ENCODE data around the gene BDKRB2. TPM values are rescaled to one million over a fixed set of nuclear protein-coding genes. Genes with fewer than 3 reads are reported as not detected.

Gene BDKRB2
- total RNA-seq, result not detected in 2 replicates

DNA sequence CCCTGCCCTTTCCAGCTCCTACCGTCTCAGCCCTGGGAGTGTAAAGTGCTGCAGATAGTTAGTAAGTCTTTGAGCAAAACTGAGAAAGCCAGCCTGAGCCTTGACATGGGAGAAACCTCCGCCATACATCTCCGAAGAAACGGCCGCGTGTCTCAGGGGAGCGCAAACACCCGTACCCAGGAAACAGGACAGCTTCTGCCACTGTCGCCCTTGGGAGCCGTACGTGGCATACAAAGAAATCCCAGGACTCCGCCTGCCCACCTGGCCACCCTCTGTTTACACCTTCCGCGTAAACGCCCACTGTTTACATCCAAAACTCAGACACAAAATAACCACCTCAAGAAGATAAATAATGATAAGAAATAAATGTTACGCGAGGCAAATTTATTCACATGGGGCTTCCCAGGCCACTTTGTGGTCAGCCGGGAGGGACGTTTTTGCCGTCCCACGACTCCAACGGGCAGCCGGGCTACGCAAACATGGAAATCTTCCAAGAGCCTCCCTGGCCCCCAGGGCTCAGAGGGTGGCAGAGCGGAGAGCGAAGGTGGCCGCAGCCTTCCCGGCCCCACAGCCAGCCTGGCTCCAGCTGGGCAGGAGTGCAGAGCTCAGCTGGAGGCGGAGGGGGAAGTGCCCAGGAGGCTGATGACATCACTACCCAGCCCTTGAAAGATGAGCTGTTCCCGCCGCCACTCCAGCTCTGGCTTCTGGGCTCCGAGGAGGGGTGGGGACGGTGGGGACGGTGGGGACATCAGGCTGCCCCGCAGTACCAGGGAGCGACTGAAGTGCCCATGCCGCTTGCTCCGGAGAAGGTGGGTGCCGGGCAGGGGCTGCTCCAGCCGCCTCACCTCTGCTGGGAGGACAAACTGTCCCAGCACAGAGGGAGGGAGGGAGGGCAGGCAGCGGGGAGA, at the start of gene BDKRB2:
Gene BDKRB2, plus strand, starts transcription at position 689 of the 908 bp plus-strand sequence. CDS start 32,269 bp downstream, outside the sequence.
- intact Hi-C loops (cut with micrococcal nuclease), result no loop called here

DNA sequence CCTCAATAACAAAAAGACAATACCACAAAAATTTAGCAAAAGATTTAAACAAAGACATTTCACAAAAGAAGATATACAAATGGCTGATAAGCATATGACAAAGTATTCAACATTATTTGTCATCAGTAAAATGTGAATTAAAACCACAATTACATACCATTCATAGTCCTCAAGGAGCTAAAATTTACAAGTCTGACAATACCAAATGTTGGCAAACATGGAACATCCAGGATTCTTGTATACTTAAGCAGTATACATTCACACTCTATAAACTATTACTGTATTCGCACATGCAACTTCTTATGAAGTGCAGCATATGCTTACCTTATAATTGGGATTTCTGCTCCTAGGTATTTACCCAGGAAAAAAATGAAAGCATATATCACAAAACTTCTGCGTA, 49.7 kb upstream of the BDKRB2 start:
- intact Hi-C loops (cut with micrococcal nuclease), result no loop called here

DNA sequence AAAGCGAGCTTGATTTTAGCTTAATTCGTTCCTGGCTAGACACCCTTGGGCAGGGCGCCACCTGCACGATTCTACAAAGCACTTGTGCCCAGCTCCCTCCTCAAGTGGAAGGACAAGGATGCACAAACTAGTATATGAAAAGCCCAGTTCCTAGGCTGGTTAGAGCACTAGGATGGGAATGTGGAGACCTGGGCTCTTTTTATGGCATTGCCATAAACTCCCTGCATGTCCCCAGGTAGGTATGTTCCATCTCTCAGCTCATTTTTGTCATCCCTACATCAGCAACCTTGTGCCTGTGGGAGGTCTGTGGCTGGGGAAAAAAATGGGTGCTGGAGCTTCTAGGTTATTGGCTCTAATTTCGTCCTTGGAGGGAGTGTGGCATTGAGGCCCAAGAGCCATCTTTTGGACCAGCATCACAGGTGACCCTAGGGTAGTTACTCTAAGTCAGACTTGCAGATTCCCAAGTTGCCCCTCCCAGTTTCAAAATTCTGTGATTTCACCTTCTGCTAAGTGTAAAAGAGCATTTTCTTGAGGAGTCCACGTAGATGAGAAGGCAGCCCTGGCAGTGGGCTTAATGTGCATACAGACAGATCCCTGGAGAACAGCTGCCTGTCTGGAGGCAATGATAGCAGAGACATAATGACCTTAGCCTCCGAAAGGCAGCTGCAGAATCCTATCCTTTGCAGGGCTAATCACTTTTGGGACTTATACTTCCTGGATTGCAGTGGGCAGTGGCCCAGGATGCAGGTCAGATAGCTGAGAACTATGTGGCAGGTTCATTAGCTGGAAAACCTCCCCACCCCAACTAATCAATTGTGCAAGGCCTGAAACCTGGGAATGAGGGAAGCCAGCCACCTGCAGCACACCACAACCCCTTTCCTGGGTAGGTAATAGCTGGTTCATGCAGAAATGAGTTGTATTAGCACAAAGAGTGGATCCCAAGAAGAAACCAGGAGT, 47.6 kb upstream of the BDKRB2 start:
- intact Hi-C loops (cut with micrococcal nuclease), result no loop called here

DNA sequence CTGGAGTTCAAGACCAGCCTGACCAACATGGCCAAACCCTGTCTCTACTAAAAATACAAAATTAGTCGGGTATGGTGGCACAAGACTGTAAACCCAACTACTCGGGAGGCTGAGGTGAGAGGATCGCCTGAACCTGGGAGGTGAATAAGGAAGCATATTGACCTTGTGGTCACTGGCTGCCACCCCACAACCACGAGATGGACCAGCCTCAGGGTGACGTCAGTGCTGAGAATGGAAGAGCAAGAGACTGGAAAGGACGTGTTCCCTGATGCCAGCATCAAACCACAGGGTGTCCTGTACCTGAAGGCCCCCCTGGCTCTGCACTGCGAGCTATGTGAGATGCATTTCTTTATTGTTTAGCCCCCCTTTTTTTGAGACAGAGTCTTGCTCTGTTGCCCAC, 45.9 kb upstream of the BDKRB2 start:
- intact Hi-C loops (cut with micrococcal nuclease), result no loop called here

DNA sequence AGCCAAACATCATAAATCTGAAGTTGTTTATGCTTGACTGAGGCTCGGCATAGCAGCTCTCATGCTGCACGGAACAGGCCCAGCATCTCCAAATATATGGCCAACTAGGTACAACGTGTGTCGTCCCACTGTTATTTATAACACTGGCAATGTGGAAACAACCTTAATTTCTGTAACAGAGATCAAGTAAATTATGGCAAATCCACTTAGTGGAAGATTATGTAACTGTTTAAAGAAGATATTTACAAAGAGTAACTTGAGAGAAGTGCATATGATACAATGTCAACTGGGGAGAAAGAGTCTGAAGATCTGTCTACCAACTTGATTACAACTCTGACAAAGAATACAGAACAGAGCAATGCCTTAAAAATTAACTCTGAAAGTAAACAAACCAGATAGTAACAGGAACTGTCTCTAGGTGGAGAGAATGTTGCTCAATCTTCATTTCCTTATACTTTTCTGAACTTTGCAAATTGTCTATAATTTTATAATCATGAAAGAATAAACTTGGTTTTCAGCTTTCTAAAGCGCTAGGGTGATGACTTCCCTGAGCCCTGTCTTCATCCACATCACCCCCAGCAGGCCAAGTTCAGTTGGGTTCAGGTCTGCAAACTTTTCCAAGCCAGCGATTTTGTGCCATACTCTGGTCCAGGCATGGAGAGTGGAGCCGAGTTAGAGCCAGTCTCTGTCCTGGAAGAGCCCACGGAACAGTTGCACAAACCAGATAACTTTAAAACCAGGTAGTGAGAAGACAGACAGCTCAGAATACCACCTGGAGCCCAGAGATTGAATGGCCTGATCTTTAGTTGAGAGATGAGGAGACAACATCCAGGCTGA, 44.3 kb upstream of the BDKRB2 start:
- intact Hi-C loops (cut with micrococcal nuclease), result no loop called here

DNA sequence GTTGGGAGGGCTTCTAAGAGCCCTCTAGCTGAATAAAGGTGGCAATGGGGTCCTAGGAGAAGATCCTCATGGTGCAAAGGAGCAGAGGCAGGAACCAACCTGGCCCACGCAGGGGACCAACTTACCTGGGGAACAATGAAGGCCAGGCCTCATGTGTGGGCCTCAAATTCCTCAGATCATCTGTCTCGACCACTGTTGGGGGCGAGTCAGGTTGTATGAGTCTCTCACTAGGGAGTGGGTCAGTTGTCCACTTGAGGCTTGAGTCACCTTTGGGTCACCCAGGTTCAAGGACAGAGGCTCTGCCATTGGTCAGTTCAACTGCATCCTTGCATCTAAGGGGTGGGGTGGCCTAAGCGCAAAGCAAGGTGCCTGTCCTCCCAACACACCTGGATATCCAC, 43.7 kb upstream of the BDKRB2 start:
- intact Hi-C loops (cut with micrococcal nuclease), result no loop called here

DNA sequence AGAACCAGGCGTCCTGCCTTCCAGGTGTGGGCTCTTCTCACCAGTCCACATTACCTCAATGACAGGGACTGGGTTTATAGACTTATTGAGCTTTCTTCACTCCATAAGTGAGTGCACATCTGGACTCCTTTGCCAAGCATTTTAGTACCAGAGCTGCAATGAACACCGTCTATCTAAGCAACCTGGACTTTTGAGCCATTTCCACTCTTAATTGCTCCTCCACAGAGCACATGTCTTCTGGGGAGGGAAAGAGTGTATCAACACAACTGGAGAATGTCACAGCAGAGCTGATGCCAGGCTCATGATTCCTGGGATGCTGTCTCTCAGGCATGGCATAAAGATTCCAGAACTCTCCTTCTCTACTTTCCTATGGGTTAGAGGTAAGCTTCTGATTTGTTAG, 43.0 kb upstream of the BDKRB2 start:
- intact Hi-C loops (cut with micrococcal nuclease), result no loop called here

DNA sequence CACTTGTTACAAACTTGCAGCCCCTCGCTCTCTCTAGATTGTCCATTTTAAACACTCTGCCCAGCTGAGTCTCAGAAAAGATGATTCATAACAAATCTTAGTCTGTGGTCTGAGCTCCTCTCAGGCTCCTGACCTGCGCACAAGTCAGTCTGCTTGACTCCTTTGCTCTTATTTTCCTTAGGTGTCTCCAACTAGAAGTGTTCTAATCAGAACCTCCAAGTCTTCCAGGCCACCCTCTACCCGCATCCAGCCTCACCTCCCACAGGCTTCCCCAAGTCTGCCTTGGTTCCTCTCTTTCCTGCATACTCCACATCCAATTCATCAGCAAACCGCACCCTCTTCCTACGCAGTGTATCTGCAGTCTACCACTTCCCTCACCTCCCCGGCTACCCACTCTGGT, 42.4 kb upstream of the BDKRB2 start:
- intact Hi-C loops (cut with micrococcal nuclease), result no loop called here

DNA sequence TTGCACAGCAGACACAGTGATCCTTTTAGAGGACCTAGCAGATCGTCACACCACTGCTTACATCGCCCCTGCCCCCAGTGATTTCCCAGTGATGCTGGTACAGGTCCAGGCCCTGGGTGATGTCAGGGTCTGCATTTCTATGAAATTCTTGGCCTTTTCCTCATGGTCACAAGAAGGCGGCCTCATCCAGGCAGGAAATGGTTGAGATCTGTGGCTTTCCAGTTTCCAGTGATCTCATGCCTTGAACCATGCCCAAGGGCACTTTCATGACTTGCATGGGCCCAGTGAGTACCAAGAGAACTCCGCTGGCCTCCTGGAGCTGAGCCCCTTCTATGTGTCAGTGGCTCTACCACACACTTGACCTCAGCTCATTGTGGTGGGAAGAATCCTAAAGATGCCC, 41.9 kb upstream of the BDKRB2 start:
- intact Hi-C loops (cut with micrococcal nuclease), result no loop called here

DNA sequence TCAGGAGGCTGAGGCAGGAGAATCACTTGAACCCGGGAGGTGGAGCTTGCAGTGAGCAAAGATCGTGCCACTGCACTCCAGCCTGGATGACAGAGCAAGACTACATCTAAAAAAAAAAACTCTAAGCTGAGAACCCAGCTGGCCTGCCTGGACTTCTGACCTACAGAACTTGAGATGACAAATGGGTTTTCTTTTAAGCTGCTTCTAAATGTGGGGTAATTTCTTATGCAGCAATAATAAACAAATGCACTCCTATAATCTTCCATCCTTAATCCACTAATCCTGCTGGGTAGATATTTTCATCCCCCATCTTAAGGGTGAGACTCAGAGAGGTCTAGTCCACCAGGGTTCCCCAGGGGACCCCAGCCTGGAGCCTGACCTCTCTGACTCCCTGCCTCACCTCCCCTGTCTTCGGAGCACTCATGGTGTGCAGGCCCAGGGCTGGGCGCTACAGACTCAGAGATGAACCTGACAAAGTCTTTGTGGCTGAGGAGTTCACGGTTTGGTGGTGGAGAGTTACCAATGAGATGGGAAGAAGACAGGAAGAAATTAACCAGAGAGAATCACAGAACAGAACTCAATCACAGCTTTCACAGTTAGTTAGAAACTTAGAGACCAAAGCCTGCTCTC, 39.7 kb upstream of the BDKRB2 start:
- intact Hi-C loops (cut with micrococcal nuclease), result no loop called here

DNA sequence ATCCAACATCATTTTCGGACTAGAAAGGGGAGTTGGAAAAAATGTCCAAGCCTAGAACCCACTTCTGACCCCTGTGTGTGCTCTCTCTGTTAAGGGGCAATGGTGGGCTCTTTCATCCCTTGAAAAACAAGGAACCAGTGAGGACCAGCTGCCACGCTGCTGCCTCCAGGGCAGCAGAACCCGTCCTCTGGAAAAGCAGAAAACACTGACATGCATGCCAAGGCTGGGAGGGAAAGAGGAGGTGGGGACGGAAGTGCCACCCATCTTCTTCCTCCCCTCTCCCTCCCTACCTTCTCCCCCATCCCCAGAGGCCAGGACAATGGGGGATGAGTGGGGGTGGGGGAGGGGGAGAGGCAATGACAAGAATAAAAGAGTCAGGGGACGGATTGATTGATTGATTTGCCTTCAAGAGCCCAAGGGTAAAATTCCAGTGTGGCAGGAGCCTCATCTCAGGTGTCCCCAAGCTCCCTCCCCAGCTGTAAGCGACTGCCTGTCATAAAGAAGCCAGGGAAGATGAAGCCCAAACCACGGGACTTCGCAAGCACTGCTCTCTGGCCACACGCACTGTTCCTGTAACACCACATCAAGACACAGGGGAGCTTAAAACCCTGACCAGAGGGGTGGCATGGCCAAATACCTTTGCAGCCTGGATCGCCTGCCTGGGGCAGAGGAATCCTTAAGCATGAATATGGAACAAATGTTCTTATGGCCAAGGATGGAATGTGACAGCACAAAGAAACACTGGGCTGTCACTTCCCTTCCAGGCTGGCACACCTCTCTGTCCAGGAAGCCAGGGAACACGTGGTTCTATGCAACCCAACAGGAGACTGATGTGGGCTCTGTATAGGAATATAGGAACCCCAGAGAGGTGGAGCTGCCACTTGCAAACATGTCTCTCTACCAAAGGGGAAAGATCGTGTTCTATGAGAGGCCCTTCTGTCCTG, 38.9 kb upstream of the BDKRB2 start:
- intact Hi-C loops (cut with micrococcal nuclease), result no loop called here

DNA sequence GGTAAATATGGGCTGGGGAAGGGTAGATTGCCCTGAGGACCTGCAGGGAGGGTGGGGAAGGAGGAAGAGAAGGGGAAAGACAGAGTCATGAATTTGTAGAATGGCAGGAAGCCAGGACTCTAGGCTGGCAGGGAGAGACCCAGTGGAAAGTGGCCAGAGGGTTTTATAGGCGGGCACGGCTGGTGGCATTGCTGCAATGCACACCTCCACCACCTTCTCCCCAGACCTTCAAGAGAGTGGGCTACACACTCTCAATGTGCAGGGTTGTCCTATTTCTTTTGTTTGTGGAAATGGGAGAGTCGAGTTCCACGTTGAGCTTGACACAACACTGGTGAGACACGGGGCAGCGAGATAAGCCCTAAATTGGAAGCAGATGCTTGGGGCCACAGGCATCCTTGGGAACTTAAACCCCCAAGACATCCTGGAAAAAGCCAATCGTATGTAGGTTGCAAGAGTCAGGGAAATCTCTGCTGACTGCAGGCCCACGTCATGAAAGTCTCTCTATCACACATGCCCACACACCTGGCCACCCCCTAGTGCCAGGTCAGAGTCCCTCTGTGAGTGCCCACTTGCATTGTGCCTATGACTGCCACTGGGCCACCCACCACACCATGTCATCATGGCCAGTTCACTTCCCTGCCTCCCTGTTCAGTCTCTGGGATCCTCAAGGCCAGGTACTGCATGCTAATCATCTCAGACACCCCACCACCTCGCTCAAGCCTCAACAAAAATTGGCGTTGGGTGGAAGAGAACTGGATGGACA, 38.0 kb upstream of the BDKRB2 start:
- intact Hi-C loops (cut with micrococcal nuclease), result no loop called here

DNA sequence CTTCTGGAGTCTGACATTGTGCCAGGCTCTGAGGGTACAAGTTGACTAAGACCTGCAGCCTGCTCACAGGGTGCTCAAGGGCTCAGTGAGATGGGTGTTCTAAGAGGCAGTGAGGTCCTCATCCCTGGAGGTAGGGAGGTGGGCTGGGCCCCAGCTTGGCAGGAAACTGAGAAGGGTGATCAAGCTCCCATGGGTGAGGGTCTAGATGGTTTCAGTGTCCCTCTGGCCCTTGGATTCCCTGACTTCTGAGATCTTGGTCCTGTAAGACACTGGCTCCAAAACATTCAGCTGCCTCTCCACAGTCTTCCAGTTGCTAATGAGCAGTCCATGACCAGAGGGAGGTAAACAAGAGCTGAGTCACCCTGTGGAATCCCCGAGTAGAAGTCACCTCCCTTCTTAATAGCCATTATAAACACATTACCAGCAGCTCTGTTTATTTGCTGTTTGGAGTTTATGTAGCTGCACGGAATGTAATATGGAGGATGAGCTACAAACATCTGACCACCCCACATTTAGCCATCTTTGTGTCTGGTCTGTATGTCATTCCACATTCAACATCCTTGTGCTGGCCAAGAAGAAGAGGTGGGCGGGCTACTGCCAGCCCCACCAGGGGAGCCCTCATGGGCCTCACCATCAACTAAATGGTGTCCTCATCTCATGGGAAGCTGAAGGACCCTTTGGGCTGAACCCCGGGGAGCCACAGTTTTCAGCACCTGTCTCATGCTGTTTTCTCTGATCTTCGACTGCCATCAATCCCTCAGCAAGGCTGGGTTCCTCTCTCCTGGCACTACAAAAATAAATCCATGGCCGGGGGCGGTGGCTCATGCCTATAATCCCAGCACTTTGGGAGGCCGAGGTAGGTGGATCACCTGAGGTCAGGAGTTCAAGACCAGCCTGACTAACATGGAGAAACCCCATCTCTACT, 37.2 kb upstream of the BDKRB2 start:
- intact Hi-C loops (cut with micrococcal nuclease), result no loop called here

DNA sequence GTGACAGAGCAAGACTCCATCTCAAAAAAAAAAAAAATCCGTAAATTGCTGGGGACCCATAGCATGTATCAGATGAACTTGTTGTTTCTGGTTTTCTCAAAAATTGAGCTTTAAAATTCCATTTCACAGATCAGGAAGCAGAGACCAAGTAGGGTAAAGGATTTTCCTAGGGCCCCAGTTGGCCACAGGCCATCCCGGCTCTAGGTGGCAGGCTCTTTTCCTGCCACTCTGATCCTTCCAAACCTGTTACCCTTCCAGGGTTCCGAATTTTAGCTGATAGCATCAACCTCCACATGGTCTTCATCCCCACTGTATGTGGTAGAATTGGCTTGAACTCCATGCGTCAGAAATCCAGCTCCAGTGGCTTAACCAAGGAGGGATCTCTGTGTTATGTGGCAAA, 36.1 kb upstream of the BDKRB2 start:
- intact Hi-C loops (cut with micrococcal nuclease), result no loop called here

DNA sequence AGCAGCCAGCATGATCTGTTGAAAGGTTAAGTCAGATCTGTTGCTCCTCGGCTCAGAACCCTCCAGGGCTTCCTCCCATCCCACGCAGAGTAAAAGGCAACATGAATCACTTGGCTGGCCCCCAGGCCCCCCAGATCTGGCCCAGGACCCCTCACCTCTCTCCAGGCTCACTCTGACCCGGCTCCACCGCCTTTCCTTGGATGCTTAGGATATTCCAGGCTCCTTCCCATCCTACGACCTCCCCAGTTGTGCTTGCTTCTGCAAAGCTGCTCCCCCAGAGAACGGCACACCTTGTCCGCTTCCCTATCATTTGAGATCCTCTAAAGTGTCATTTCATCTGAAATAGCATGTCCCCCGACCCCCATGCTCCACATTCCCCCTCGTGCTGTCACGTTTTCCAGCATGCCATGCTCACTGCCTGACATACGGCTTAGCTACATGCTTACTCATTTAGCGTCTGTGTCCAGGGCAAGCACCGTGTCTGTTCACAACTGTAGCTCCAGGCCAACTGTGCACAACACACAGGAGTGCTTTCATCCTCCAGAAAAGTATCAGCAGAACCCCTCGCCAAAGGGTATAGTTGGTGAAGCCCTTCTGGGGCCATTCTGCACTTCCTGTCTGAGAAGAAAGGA, 33.6 kb upstream of the BDKRB2 start:
- intact Hi-C loops (cut with micrococcal nuclease), result no loop called here

DNA sequence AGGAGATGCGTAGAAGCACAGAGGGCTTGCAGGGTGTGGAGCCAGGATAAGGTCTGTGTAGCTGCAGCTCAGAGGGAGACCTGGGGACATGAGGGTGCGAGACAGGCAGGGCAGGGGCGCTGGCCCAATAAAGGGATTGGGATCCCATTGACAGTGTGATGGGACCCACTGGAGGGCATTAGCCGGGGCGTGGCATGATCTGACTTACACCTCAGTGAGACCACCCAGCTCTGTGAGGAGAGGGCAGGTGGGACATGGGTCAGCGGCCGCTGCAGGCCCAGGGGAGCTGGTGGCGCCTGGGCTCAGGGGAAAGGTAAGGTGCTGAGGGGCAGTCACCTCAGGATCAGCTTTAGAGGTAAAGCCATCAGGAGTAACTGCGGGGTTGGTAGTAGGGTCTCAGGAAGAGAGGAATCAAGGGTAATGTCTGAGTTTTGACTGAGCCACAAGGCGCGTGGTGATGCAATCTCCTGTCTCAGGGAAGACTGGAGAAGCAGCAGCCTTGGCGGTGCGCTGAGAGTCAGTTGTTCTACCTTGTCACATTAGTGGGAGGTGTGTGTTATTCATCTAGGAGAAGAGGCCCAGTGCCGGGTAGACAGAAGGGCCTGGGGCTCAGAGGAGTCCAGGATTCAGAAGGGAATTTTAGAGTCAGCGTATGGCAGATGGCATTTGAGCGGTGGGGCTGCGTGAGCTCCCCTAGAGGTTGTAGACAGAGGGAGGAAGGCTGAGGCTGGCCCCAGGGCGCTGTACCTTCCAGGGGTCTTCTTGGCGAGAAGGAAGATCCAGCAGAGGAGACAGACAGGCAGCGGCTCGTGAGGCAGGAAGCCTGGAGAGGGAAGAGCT, 30.8 kb upstream of the BDKRB2 start:
- intact Hi-C loops (cut with micrococcal nuclease), result no loop called here
